Measurements from ENCODE around the gene LEFTY1.
"Not testable (repeated sequence)": the region's sequence is repeated elsewhere in the genome, so short reads cannot be mapped to it uniquely, and the experiment has no call there.

Gene LEFTY1

GRCh38 chr1:225888289-225888897 is 553 bp downstream of the LEFTY1 start:
- Histone ChIP-seq H3K27ac (ENCODE audit: low read depth, low read length) (no peak overlapping the region), H3K27me3 (ENCODE audit: control insufficient read depth in 5 of 5, insufficient read depth in 4 of 5, low read length in 5 of 5) (no peaks in the 10 kb centered on the region), H3K9ac (ENCODE audit: low read length in 5 of 5) (no peak overlapping the region), H3K4me3 (ENCODE audit: low read depth in 1 of 5, low read length in 5 of 5) (no peak overlapping the region), H3K4me1 (ENCODE audit: control insufficient read depth in 5 of 5, insufficient read depth in 5 of 5, low read length in 5 of 5) (peaks cover 0 to under 1% (median 0%) of the 10 kb centered on the region in 5 donors), H3K36me3 (ENCODE audit: control insufficient read depth in 5 of 5, insufficient read depth in 5 of 5, low read length in 5 of 5) (no peaks in the 10 kb centered on the region), H3K9me3 (ENCODE audit: control insufficient read depth in 5 of 5, low read length in 5 of 5) (no peaks in the 10 kb centered on the region)

- not testable (repeated sequence) for H3K36me3 ChIP-seq (ENCODE audit: control insufficient read depth in 5 of 5, insufficient read depth in 5 of 5, low read length in 5 of 5); H3K9ac ChIP-seq (ENCODE audit: low read length in 5 of 5); H3K27me3 ChIP-seq (ENCODE audit: control insufficient read depth in 5 of 5, insufficient read depth in 4 of 5, low read length in 5 of 5); H3K4me1 ChIP-seq (ENCODE audit: control insufficient read depth in 5 of 5, insufficient read depth in 5 of 5, low read length in 5 of 5); H3K9me3 ChIP-seq (ENCODE audit: control insufficient read depth in 5 of 5, low read length in 5 of 5); H3K4me3 ChIP-seq (ENCODE audit: low read depth in 1 of 5, low read length in 5 of 5); H3K27ac ChIP-seq (ENCODE audit: low read depth, low read length)
Observed at GRCh38 chr1:225887554-225888288, 1.2 kb downstream of the LEFTY1 start.

- Histone ChIP-seq H3K27me3 (ENCODE audit: control insufficient read depth in 5 of 5, insufficient read depth in 4 of 5, low read length in 5 of 5) (no peaks in the 10 kb centered on the region), H3K4me1 (ENCODE audit: control insufficient read depth in 5 of 5, insufficient read depth in 5 of 5, low read length in 5 of 5) (peaks cover 0 to 13% (median 6%) of the 10 kb centered on the region in 5 donors), H3K9ac (ENCODE audit: low read length in 5 of 5) (no peak overlapping the region), H3K9me3 (ENCODE audit: control insufficient read depth in 5 of 5, low read length in 5 of 5) (no peaks in the 10 kb centered on the region), H3K4me3 (ENCODE audit: low read depth in 1 of 5, low read length in 5 of 5) (no peak overlapping the region), H3K36me3 (ENCODE audit: control insufficient read depth in 5 of 5, insufficient read depth in 5 of 5, low read length in 5 of 5) (no peaks in the 10 kb centered on the region), H3K27ac (ENCODE audit: low read depth, low read length) (no peak overlapping the region)
Observed at GRCh38 chr1:225887030-225887314, 2.0 kb downstream of the LEFTY1 start.

GRCh38 chr1:225886159-225887029 is 2.6 kb downstream of the LEFTY1 start:
- no peak overlapping the region for H3K27ac ChIP-seq (ENCODE audit: low read depth, low read length)
- no peaks in the 10 kb centered on the region for H3K27me3 ChIP-seq (ENCODE audit: control insufficient read depth in 5 of 5, insufficient read depth in 4 of 5, low read length in 5 of 5)
- H3K4me3 ChIP-seq (ENCODE audit: low read depth in 1 of 5, low read length in 5 of 5): no peak overlapping the region
- H3K36me3 ChIP-seq (ENCODE audit: control insufficient read depth in 5 of 5, insufficient read depth in 5 of 5, low read length in 5 of 5): no peaks in the 10 kb centered on the region
- H3K4me1 ChIP-seq (ENCODE audit: control insufficient read depth in 5 of 5, insufficient read depth in 5 of 5, low read length in 5 of 5): peaks cover 1 to 18% (median 11%) of the 10 kb centered on the region in 5 donors
- no peaks in the 10 kb centered on the region for H3K9me3 ChIP-seq (ENCODE audit: control insufficient read depth in 5 of 5, low read length in 5 of 5)
- H3K9ac ChIP-seq (ENCODE audit: low read length in 5 of 5): no peak overlapping the region

- peaks cover 7 to 29% (median 22%) of the 10 kb centered on the region in 5 donors for H3K4me1 ChIP-seq (ENCODE audit: control insufficient read depth in 5 of 5, insufficient read depth in 5 of 5, low read length in 5 of 5)
- H3K9ac ChIP-seq (ENCODE audit: low read length in 5 of 5): no peak overlapping the region
- H3K27me3 ChIP-seq (ENCODE audit: control insufficient read depth in 5 of 5, insufficient read depth in 4 of 5, low read length in 5 of 5): no peaks in the 10 kb centered on the region
- H3K36me3 ChIP-seq (ENCODE audit: control insufficient read depth in 5 of 5, insufficient read depth in 5 of 5, low read length in 5 of 5): no peaks in the 10 kb centered on the region
- no peak overlapping the region for H3K4me3 ChIP-seq (ENCODE audit: low read depth in 1 of 5, low read length in 5 of 5)
- no peaks in the 10 kb centered on the region for H3K9me3 ChIP-seq (ENCODE audit: control insufficient read depth in 5 of 5, low read length in 5 of 5)
- no peak overlapping the region for H3K27ac ChIP-seq (ENCODE audit: low read depth, low read length)
Observed at GRCh38 chr1:225885336-225885735, 3.6 kb downstream of the LEFTY1 start.

- no peaks in the 10 kb centered on the region for H3K9me3 ChIP-seq (ENCODE audit: control insufficient read depth in 5 of 5, low read length in 5 of 5)
- H3K4me1 ChIP-seq (ENCODE audit: control insufficient read depth in 5 of 5, insufficient read depth in 5 of 5, low read length in 5 of 5): peaks cover 10 to 45% (median 38%) of the 10 kb centered on the region in 5 donors
- H3K27me3 ChIP-seq (ENCODE audit: control insufficient read depth in 5 of 5, insufficient read depth in 4 of 5, low read length in 5 of 5): no peaks in the 10 kb centered on the region
- no peak overlapping the region for H3K4me3 ChIP-seq (ENCODE audit: low read depth in 1 of 5, low read length in 5 of 5)
- H3K36me3 ChIP-seq (ENCODE audit: control insufficient read depth in 5 of 5, insufficient read depth in 5 of 5, low read length in 5 of 5): no peaks in the 10 kb centered on the region
- no peak overlapping the region for H3K27ac ChIP-seq (ENCODE audit: low read depth, low read length)
- no peak overlapping the region for H3K9ac ChIP-seq (ENCODE audit: low read length in 5 of 5)
Observed at GRCh38 chr1:225883616-225884265, 5.2 kb downstream of the LEFTY1 start.

GRCh38 chr1:225882694-225883615 is 6.0 kb downstream of the LEFTY1 start:
- Histone ChIP-seq H3K4me3 (ENCODE audit: low read depth in 1 of 5, low read length in 5 of 5) (peak overlapping the region; percentile 63 to 96 (median 93)), H3K9me3 (ENCODE audit: control insufficient read depth in 5 of 5, low read length in 5 of 5) (no peaks in the 10 kb centered on the region), H3K36me3 (ENCODE audit: control insufficient read depth in 5 of 5, insufficient read depth in 5 of 5, low read length in 5 of 5) (no peaks in the 10 kb centered on the region), H3K27ac (ENCODE audit: low read depth, low read length) (peak overlapping the region; percentile 78), H3K4me1 (ENCODE audit: control insufficient read depth in 5 of 5, insufficient read depth in 5 of 5, low read length in 5 of 5) (peaks cover 15 to 52% (median 46%) of the 10 kb centered on the region in 5 donors), H3K27me3 (ENCODE audit: control insufficient read depth in 5 of 5, insufficient read depth in 4 of 5, low read length in 5 of 5) (no peaks in the 10 kb centered on the region), H3K9ac (ENCODE audit: low read length in 5 of 5) (peak overlapping the region; percentile 16 to 98 (median 91))

- Histone ChIP-seq H3K9me3 (ENCODE audit: control insufficient read depth in 5 of 5, low read length in 5 of 5) (no peaks in the 10 kb centered on the region), H3K27ac (ENCODE audit: low read depth, low read length) (peak within 1 kb of the TSS; percentile 78), H3K9ac (ENCODE audit: low read length in 5 of 5) (peak within 1 kb of the TSS; percentile 64 to 98 (median 91)), H3K4me3 (ENCODE audit: low read depth in 1 of 5, low read length in 5 of 5) (peak within 1 kb of the TSS; percentile 89 to 96 (median 93)), H3K4me1 (ENCODE audit: control insufficient read depth in 5 of 5, insufficient read depth in 5 of 5, low read length in 5 of 5) (peaks cover 23 to 61% (median 54%) of the 10 kb centered on the region in 5 donors), H3K27me3 (ENCODE audit: control insufficient read depth in 5 of 5, insufficient read depth in 4 of 5, low read length in 5 of 5) (no peaks in the 10 kb centered on the region), H3K36me3 (ENCODE audit: control insufficient read depth in 5 of 5, insufficient read depth in 5 of 5, low read length in 5 of 5) (peaks cover 0 to 5% (median 3%) of the 10 kb centered on the region in 5 donors)
Observed at GRCh38 chr1:225881959-225882693, 6.8 kb downstream of the LEFTY1 start, which contains the start of gene TMEM63A. TSS of gene TMEM63A (minus strand) at chr1:225882380. CDS start at chr1:225877580, 4,800 bp downstream.
